CD4-positive, alpha-beta T cell (primary cell): ENCODE results near the gene EAF1. TPM values are rescaled to one million over a fixed set of nuclear protein-coding genes. Genes with fewer than 3 reads are reported as not detected.
"Not testable (repeated sequence)": the region's sequence is repeated elsewhere in the genome, so short reads cannot be mapped to it uniquely, and the experiment has no call there.

Experiments
- ATAC-seq: fragments of 200-7000 bp; cut with Tn5 transposase; one replicate; pipeline ENCODE4 v1.10.0; 2022; ENCODE audit warnings: mild to moderate bottlenecking; ENCODE audit not compliant: poor library complexity
- CTCF ChIA-PET: fragments of 350-600 bp; sonication (Branson Sonifier 250); formaldehyde crosslinking; loops from one replicate; lab custom pipeline; 2021; ENCODE audit warnings: antibody characterized with exemption, inconsistent platforms; lab: Charles Lee
- POLR2A ChIA-PET: fragments of 350-600 bp; sonication (Branson Sonifier 250); formaldehyde crosslinking; loops from one replicate; lab custom pipeline; 2021; ENCODE audit warnings: antibody characterized with exemption, inconsistent platforms; lab: Charles Lee
- DNase-seq, 14 experiments: peaks; one replicate each; pipeline ENCODE4 v3.0.0-alpha.2; 2013 to 2020; ENCODE audit warnings: mixed read lengths in 2 of 14
- H3K27ac ChIP-seq, 2 donors: one replicate each; pipeline versions ENCODE4 v1.5.1 to v1.7.0; 2013; ENCODE audit warnings: low read length in 2 of 2, low read depth in 1 of 2, mild to moderate bottlenecking in 1 of 2
- H3K27me3 ChIP-seq, 2 experiments: 1 replicate in 1 of 2; 2 replicates in 1 of 2; pipeline versions ENCODE4 v1.6.1 to v1.7.0; 2013; ENCODE audit warnings: low read length in 2 of 2, control low read depth in 1 of 2, mild to moderate bottlenecking in 1 of 2, moderate library complexity in 1 of 2; ENCODE audit not compliant: insufficient read depth in 2 of 2, control insufficient read depth in 1 of 2
- H3K36me3 ChIP-seq: one replicate; pipeline ENCODE4 v1.6.1; 2013; ENCODE audit warnings: low read length, control low read depth; ENCODE audit not compliant: insufficient read depth
- H3K4me1 ChIP-seq: one replicate; pipeline ENCODE4 v1.6.1; 2013; ENCODE audit warnings: low read length, control low read depth; ENCODE audit not compliant: insufficient read depth
- H3K4me3 ChIP-seq: one replicate; pipeline ENCODE4 v1.5.1; 2013; ENCODE audit warnings: mild to moderate bottlenecking, low read length, moderate library complexity
- H3K9me3 ChIP-seq, 2 experiments: 1 replicate in 1 of 2; 2 replicates in 1 of 2; pipeline versions ENCODE4 v1.6.1 to v1.7.0; 2013; ENCODE audit warnings: low read length in 2 of 2, mild to moderate bottlenecking in 2 of 2, control low read depth in 1 of 2, moderate library complexity in 1 of 2; ENCODE audit not compliant: control insufficient read depth in 1 of 2, insufficient read depth in 1 of 2
- H3K27ac Mint-ChIP-seq: one replicate; pipeline ENCODE4 v1.8.0; 2020; ENCODE audit warnings: mixed read lengths
- H3K27me3 Mint-ChIP-seq: one replicate; pipeline ENCODE4 v1.8.0; 2021; ENCODE audit warnings: mixed read lengths
- H3K36me3 Mint-ChIP-seq: one replicate; pipeline ENCODE4 v1.8.0; 2021; ENCODE audit warnings: low read depth, mixed read lengths
- H3K4me1 Mint-ChIP-seq: one replicate; pipeline ENCODE4 v1.8.0; 2021; ENCODE audit warnings: low read depth, mixed read lengths
- H3K4me3 Mint-ChIP-seq: one replicate; pipeline ENCODE4 v1.8.0; 2020; ENCODE audit warnings: mild to moderate bottlenecking, mixed read lengths
- H3K9me3 Mint-ChIP-seq: one replicate; pipeline ENCODE4 v1.8.0; 2020; ENCODE audit warnings: mixed read lengths
- intact Hi-C, 2 experiments: fragments of 100-400 bp; cut with DNase I in 1 of 2; cut with micrococcal nuclease in 1 of 2; formaldehyde crosslinking; loops; one replicate each; pipeline versions ENCODE4 v1.15.1 to v1.9.0; 2023 to 2025; cut with DNase I, micrococcal nuclease
- total RNA-seq, 174 experiments: library from RNA in 2 of 174; stranded (reverse) in 2 of 174; gene quantifications; one replicate each; pipeline ENCODE4 v1.2.3 and lab custom pipeline; 2021 to 2026
- TF ChIP-seq, protein P1 (sequence below): fragments of 200-600 bp; IDR thresholded peaks from one replicate; pipeline ENCODE4 v1.8.0; 2022; ENCODE audit warnings: antibody characterized with exemption, mild to moderate bottlenecking

The EAF1 gene
- total RNA-seq, 2 experiments from 2014 or later, result 31.7 to 34.9 TPM

DNA sequence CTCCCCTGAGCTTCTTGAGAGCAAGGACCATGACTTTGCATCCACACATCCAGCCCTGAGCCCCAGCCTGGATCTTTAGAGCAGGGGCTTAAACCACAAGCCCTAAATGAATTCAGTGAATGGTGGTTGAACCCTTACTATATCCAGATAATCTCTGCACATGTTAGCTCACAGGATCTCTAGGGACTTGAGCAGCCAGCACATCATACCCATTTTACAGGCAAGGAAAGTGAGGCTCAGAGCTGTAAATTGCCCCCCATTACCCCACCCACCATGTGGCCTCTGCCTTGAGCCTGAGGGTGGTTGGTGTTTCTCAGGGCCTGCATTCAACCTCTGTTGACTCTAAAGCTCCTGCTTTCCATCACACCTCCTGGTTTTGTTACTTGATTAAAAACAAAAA is 27.6 kb downstream of the EAF1 start:
- H3K4me1 Mint-ChIP-seq, result no peaks in the 10 kb centered on the region
- intact Hi-C loops, result no loop called here
- TF ChIP-seq, protein P1, sequence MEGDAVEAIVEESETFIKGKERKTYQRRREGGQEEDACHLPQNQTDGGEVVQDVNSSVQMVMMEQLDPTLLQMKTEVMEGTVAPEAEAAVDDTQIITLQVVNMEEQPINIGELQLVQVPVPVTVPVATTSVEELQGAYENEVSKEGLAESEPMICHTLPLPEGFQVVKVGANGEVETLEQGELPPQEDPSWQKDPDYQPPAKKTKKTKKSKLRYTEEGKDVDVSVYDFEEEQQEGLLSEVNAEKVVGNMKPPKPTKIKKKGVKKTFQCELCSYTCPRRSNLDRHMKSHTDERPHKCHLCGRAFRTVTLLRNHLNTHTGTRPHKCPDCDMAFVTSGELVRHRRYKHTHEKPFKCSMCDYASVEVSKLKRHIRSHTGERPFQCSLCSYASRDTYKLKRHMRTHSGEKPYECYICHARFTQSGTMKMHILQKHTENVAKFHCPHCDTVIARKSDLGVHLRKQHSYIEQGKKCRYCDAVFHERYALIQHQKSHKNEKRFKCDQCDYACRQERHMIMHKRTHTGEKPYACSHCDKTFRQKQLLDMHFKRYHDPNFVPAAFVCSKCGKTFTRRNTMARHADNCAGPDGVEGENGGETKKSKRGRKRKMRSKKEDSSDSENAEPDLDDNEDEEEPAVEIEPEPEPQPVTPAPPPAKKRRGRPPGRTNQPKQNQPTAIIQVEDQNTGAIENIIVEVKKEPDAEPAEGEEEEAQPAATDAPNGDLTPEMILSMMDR, result no peak
- no peaks in the 10 kb centered on the region for H3K9me3 Mint-ChIP-seq
- ChIA-PET CTCF (no interaction called here), POLR2A (interaction anchor here (0.6 kb wide), 1 partner anchor 510 kb away, joined by 3 read pairs; no protein-coding TSS in a partner anchor)
- H3K27me3 Mint-ChIP-seq, result no peaks in the 10 kb centered on the region
- Histone ChIP-seq H3K27me3 (no peaks in the 10 kb centered on the region), H3K9me3 (no peaks in the 10 kb centered on the region), H3K4me3 (no peak overlapping the region), H3K36me3 (peaks cover 4% of the 10 kb centered on the region), H3K4me1 (no peaks in the 10 kb centered on the region), H3K27ac (no peak overlapping the region)
- ATAC-seq (no peak), DNase-seq (no peak)
- H3K36me3 Mint-ChIP-seq, result peaks cover 11% of the 10 kb centered on the region
- no peak overlapping the region for H3K4me3 Mint-ChIP-seq
- H3K27ac Mint-ChIP-seq, result no peak overlapping the region

DNA sequence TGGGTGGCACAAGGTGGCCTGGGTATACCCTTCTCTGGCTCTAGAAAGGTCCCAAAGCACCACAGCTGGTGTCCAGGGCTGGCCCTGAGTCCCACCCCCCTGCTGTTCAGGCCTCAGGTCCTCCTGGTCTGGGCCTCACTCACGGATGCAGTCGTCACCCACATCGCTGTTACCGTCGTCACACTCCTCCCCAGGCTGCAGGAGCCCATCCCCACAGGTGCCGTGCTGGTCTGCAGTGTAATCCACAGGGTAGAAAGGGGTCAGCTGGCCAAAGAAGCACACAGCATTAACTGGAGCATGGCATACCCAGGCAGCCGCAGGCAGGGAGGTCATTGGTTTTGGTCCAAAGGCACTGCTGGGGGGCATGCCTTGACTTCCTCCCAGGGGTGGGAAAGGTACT is 28.4 kb downstream of the EAF1 start:
- CTCF ChIA-PET, result no interaction called here
- DNase-seq (no peak), ATAC-seq (no peak)
- H3K27me3 Mint-ChIP-seq, result no peaks in the 10 kb centered on the region
- Histone ChIP-seq H3K9me3 (no peaks in the 10 kb centered on the region), H3K36me3 (peaks cover 4% of the 10 kb centered on the region), H3K4me1 (peaks cover 6% of the 10 kb centered on the region), H3K27ac (no peak overlapping the region), H3K27me3 (no peaks in the 10 kb centered on the region), H3K4me3 (no peak overlapping the region)
- no peak overlapping the region for H3K4me3 Mint-ChIP-seq
- peaks cover 2% of the 10 kb centered on the region for H3K4me1 Mint-ChIP-seq
- H3K9me3 Mint-ChIP-seq, result no peaks in the 10 kb centered on the region
- intact Hi-C loops, result no loop called here
- POLR2A ChIA-PET, result no interaction called here
- TF ChIP-seq, protein P1, result no peak
- no peak overlapping the region for H3K27ac Mint-ChIP-seq
- H3K36me3 Mint-ChIP-seq, result peaks cover 8% of the 10 kb centered on the region

DNA sequence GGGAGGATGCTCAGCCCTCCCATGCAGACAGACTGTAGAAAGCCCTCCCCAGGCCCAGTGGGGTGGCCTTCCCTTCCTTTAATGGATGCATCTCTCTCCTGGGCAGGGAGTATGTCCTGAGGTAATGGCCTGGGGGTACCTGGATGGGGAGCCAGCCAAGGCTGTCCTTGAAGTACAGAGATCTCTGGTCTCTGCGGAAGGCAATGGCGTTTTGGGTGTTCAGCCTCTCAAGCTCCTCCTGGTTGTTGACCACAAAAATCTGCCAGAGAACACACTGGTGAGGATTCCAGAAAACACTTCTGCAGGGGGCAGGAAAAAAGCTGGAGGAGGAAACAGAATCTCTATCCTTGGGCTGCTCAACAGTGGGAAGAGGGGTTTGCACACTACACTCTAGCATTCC is 28.9 kb downstream of the EAF1 start:
- Histone ChIP-seq H3K4me1 (peaks cover 12% of the 10 kb centered on the region), H3K27me3 (no peaks in the 10 kb centered on the region), H3K36me3 (peaks cover 4% of the 10 kb centered on the region), H3K27ac (no peak overlapping the region), H3K4me3 (no peak overlapping the region), H3K9me3 (no peaks in the 10 kb centered on the region)
- no peak for ATAC-seq
- intact Hi-C loops, result no loop called here
- Mint-ChIP-seq H3K4me1 (peaks cover 8% of the 10 kb centered on the region), H3K9me3 (no peaks in the 10 kb centered on the region), H3K27me3 (no peaks in the 10 kb centered on the region), H3K4me3 (no peak overlapping the region), H3K27ac (no peak overlapping the region), H3K36me3 (peaks cover 2% of the 10 kb centered on the region)
- POLR2A ChIA-PET, result no interaction called here
- TF ChIP-seq, protein P1, result no peak
- no peak for DNase-seq
- CTCF ChIA-PET, result no interaction called here

GRCh38 chr3:15456915-15457314 is 29.5 kb downstream of the EAF1 start:
- H3K27ac Mint-ChIP-seq, H3K4me3 ChIP-seq, CTCF ChIA-PET, H3K27me3 Mint-ChIP-seq, H3K9me3 ChIP-seq, DNase-seq, H3K36me3 ChIP-seq, intact Hi-C loops, H3K4me3 Mint-ChIP-seq, H3K36me3 Mint-ChIP-seq, H3K27me3 ChIP-seq, H3K27ac ChIP-seq, POLR2A ChIA-PET, H3K9me3 Mint-ChIP-seq, ATAC-seq: not testable (repeated sequence)
- peaks cover 11% of the 10 kb centered on the region for H3K4me1 Mint-ChIP-seq
- peaks cover 16% of the 10 kb centered on the region for H3K4me1 ChIP-seq
